Psoas muscle (tissue), 8 donors: Measurements from ENCODE around the gene OSBP2. TPM values are rescaled to one million over a fixed set of nuclear protein-coding genes. Genes with fewer than 3 reads are reported as not detected.

ENCODE experiments used
- ATAC-seq, 4 donors: fragments of 200-7000 bp; cut with Tn5 transposase; one replicate each; pipeline ENCODE4 v1.9.1; 2020; ENCODE audit warnings: moderate library complexity in 3 of 4, mild to moderate bottlenecking in 2 of 4
- DNase-seq, 2 donors: peaks; one replicate each; pipeline ENCODE4 v3.0.0-alpha.2; 2020
- H3K27ac ChIP-seq: fragments of 200-600 bp; one replicate; pipeline ENCODE4 v1.8.0; 2022
- H3K27me3 ChIP-seq, 3 donors: fragments of 200-600 bp in 1 of 3; one replicate each; pipeline versions ENCODE4 v1.6.1 to v1.8.0; 2013 to 2022; ENCODE audit warnings: low read length in 2 of 3, mild to moderate bottlenecking in 2 of 3, moderate library complexity in 1 of 3; ENCODE audit not compliant: insufficient read depth in 3 of 3
- H3K36me3 ChIP-seq, 2 donors: fragments of 200-600 bp in 1 of 2; one replicate each; pipeline versions ENCODE4 v1.6.1 to v1.8.0; 2013 to 2022; ENCODE audit warnings: low read depth in 1 of 2, mild to moderate bottlenecking in 1 of 2, moderate library complexity in 1 of 2; ENCODE audit not compliant: insufficient read depth in 1 of 2
- H3K4me1 ChIP-seq: fragments of 200-600 bp; one replicate; pipeline ENCODE4 v1.8.0; 2022
- H3K4me3 ChIP-seq: fragments of 200-600 bp; one replicate; pipeline ENCODE4 v1.8.0; 2022; ENCODE audit warnings: mild to moderate bottlenecking
- H3K9me3 ChIP-seq: fragments of 200-600 bp; one replicate; pipeline ENCODE4 v1.8.0; 2022
- CTCF ChIP-seq: fragments of 200-600 bp; IDR thresholded peaks from one replicate; pipeline ENCODE4 v1.8.0; 2022; ENCODE audit warnings: antibody characterized with exemption
- WGBS, 3 donors: extraction: QIAGEN DNeasy Blood & Tissue Kit; methylation state at CpG; one replicate each; pipeline versions ENCODE4 v1.1.6 to v1.1.7; 2013; 5-methylcytosine and 5-hydroxymethylcytosine counted together
- intact Hi-C, 2 donors: fragments of 100-400 bp; cut with DNase I; formaldehyde crosslinking; loops; one replicate each; pipeline versions ENCODE4 v1.11.0 to v1.14.2; 2022
- polyA plus RNA-seq, 3 donors: library from polyadenylated mRNA; stranded (reverse); fragments of 200-250 nt; gene quantifications; one replicate each; pipeline ENCODE4 v1.2.3, GENCODE V29; 2013
- total RNA-seq, 4 donors: library from RNA; stranded (reverse); fragmentation: NEBNext Ultra II Directional in 2 of 4; extraction: Animal tissue kit (Norgen Biotek cat#: 25700) in 2 of 4; gene quantifications; one replicate each; pipeline versions ENCODE4 v1.2.1 to v1.2.4, GENCODE V29; 2021 to 2023
- donor health status: healthy with polysubstance abuse.
- donor health status: DM: no; HTN: no; CAD: no; lungs with moderate emphysema.
- donor health status: Bipolar disorder and iron deficiency.
- donor health status: healthy.
- donor health status: DM: yes; HTN: yes; CAD: no.
- donor health status: DM: no; HTN: no; CAD: no.
- donor health status: DM: no; HTN: no; CAD: no.
- donor health status: DM: yes; HTN: yes; CAD: no.

Gene OSBP2
- total and polyA plus RNA-seq, 7 donors: 0.27 to 8.2 (median 2.5) TPM

- Histone ChIP-seq H3K36me3 (no peaks in the 10 kb centered on the region), H3K9me3 (no peaks in the 10 kb centered on the region), H3K27me3 (no peaks in the 10 kb centered on the region), H3K4me3 (no peak overlapping the region), H3K27ac (no peak overlapping the region), H3K4me1 (peaks cover 8% of the 10 kb centered on the region)
- 72 to 81% (median 78%) methylated on average over 12 of the region's 12 CpGs for WGBS, 3 donors
- TF ChIP-seq CTCF: no peak
- ATAC-seq (no peak), DNase-seq (no peak)
- intact Hi-C loops: no loop called here
Observed at GRCh38 chr22:30860176-30861105, 165.8 kb downstream of the OSBP2 start.

GRCh38 chr22:30861131-30861530, 166.5 kb downstream of the OSBP2 start:
- Histone ChIP-seq H3K4me1 (peaks cover 3% of the 10 kb centered on the region), H3K4me3 (no peak overlapping the region), H3K27ac (no peak overlapping the region), H3K9me3 (no peaks in the 10 kb centered on the region), H3K36me3 (no peaks in the 10 kb centered on the region), H3K27me3 (no peaks in the 10 kb centered on the region)
- 90 to 97% (median 91%) methylated on average over 9 of the region's 9 CpGs for WGBS, 3 donors
- no peak for DNase-seq
- intact Hi-C loops: no loop called here
- no peak for ATAC-seq
- TF ChIP-seq CTCF: no peak

- Histone ChIP-seq H3K27ac (no peak overlapping the region), H3K4me3 (no peak overlapping the region), H3K9me3 (no peaks in the 10 kb centered on the region), H3K36me3 (no peaks in the 10 kb centered on the region), H3K4me1 (peaks cover 3% of the 10 kb centered on the region), H3K27me3 (no peaks in the 10 kb centered on the region)
- ATAC-seq (no peak), DNase-seq (no peak)
- 84 to 89% (median 87%) methylated on average over 16 of the region's 16 CpGs for WGBS, 3 donors
- intact Hi-C loops: no loop called here
- TF ChIP-seq CTCF: no peak
Observed at GRCh38 chr22:30861688-30862552, 167.2 kb downstream of the OSBP2 start.

- H3K36me3 ChIP-seq: no peaks in the 10 kb centered on the region
- no peak overlapping the region for H3K4me3 ChIP-seq
- no peaks in the 10 kb centered on the region for H3K27me3 ChIP-seq
- intact Hi-C loops: no loop called here
- 58 to 65% (median 60%) methylated on average over 18 to 19 of the region's 19 CpGs for WGBS, 3 donors
- peaks cover 3% of the 10 kb centered on the region for H3K4me1 ChIP-seq
- no peak overlapping the region for H3K27ac ChIP-seq
- ATAC-seq (no peak), DNase-seq (no peak)
- no peak for TF ChIP-seq CTCF
- no peaks in the 10 kb centered on the region for H3K9me3 ChIP-seq
Observed at GRCh38 chr22:30863081-30863833, 168.6 kb downstream of the OSBP2 start.
